Measurements from ENCODE around the gene IGFBP3.

Gene IGFBP3

GRCh38 chr7:45869426-45869825 is 51.6 kb downstream of the IGFBP3 start:
- no peak for DNase-seq
- Histone ChIP-seq H3K4me3 (ENCODE audit: low read length) (no peak overlapping the region), H3K4me1 (ENCODE audit: low read length) (peaks cover 20% of the 10 kb centered on the region), H3K9me2 (replicated peaks; ENCODE audit: insufficient read depth, low read length) (no peaks in the 10 kb centered on the region), H3K79me2 (ENCODE audit: low read length) (no peaks in the 10 kb centered on the region), H3K4me2 (ENCODE audit: low read depth, low read length) (no peak overlapping the region), H3K9ac (ENCODE audit: low read length) (no peak overlapping the region), H3K27me3 (replicated peaks; ENCODE audit: insufficient read depth, low read length) (no peaks in the 10 kb centered on the region), H3K36me3 (replicated peaks; ENCODE audit: insufficient read depth, low read length) (no peaks in the 10 kb centered on the region), H2AFZ (ENCODE audit: low read length) (no peak overlapping the region), H3K9me3 (replicated peaks; ENCODE audit: insufficient read depth, low read length) (no peaks in the 10 kb centered on the region), H3F3A (ENCODE audit: insufficient read depth, low read length) (peaks cover 7% of the 10 kb centered on the region; the same call in 1 of the 2 replicates), H4K20me1 (ENCODE audit: insufficient read depth, low read length) (no peaks in the 10 kb centered on the region), H3K27ac (ENCODE audit: low read length) (no peak overlapping the region)
- no peak for TF ChIP-seq EZH2phosphoT487 (IDR thresholded peaks at IDR 0.05; ENCODE audit: low read length)

- no peak for TF ChIP-seq EZH2phosphoT487 (IDR thresholded peaks at IDR 0.05; ENCODE audit: low read length)
- TF ChIP-seq CTCF (IDR thresholded peaks at IDR 0.05; ENCODE audit: low read length) = no peak
- TF ChIP-seq EZH2 (optimal IDR thresholded peaks at IDR 0.05; ENCODE audit: low read depth, low read length) = no peak
- no peak overlapping the region for H3K9ac ChIP-seq (ENCODE audit: low read length)
- no peak overlapping the region for H3K4me2 ChIP-seq (ENCODE audit: low read depth, low read length)
- no peak for DNase-seq
- no peaks in the 10 kb centered on the region for H3K9me2 ChIP-seq (replicated peaks; ENCODE audit: insufficient read depth, low read length)
- H3K4me1 ChIP-seq (ENCODE audit: low read length) = peaks cover 9% of the 10 kb centered on the region; the same call in 1 of the 2 replicates
- no peaks in the 10 kb centered on the region for H3F3A ChIP-seq (ENCODE audit: insufficient read depth, low read length)
- no peaks in the 10 kb centered on the region for H3K9me3 ChIP-seq (replicated peaks; ENCODE audit: insufficient read depth, low read length)
- H4K20me1 ChIP-seq (ENCODE audit: insufficient read depth, low read length) = no peaks in the 10 kb centered on the region
- no peak overlapping the region for H2AFZ ChIP-seq (ENCODE audit: low read length)
- H3K79me2 ChIP-seq (ENCODE audit: low read length) = no peaks in the 10 kb centered on the region
- H3K4me3 ChIP-seq (ENCODE audit: low read length) = no peak overlapping the region
- no peaks in the 10 kb centered on the region for H3K36me3 ChIP-seq (replicated peaks; ENCODE audit: insufficient read depth, low read length)
- H3K27me3 ChIP-seq (replicated peaks; ENCODE audit: insufficient read depth, low read length) = no peaks in the 10 kb centered on the region
- no peak overlapping the region for H3K27ac ChIP-seq (ENCODE audit: low read length)
These were observed 53.6 kb downstream of the IGFBP3 start for GRCh38 chr7:45867471-45867870.

- H3K27me3 ChIP-seq (replicated peaks; ENCODE audit: insufficient read depth, low read length) = no peaks in the 10 kb centered on the region
- no peak overlapping the region for H3K4me2 ChIP-seq (ENCODE audit: low read depth, low read length)
- no peak overlapping the region for H2AFZ ChIP-seq (ENCODE audit: low read length)
- no peaks in the 10 kb centered on the region for H3K36me3 ChIP-seq (replicated peaks; ENCODE audit: insufficient read depth, low read length)
- no peaks in the 10 kb centered on the region for H4K20me1 ChIP-seq (ENCODE audit: insufficient read depth, low read length)
- no peaks in the 10 kb centered on the region for H3K9me2 ChIP-seq (replicated peaks; ENCODE audit: insufficient read depth, low read length)
- no peaks in the 10 kb centered on the region for H3K9me3 ChIP-seq (replicated peaks; ENCODE audit: insufficient read depth, low read length)
- H3K27ac ChIP-seq (ENCODE audit: low read length) = no peak overlapping the region
- H3K9ac ChIP-seq (ENCODE audit: low read length) = no peak overlapping the region
- TF ChIP-seq CTCF (IDR thresholded peaks at IDR 0.05; ENCODE audit: low read length) (no peak), EZH2 (optimal IDR thresholded peaks at IDR 0.05; ENCODE audit: low read depth, low read length) (no peak), EZH2phosphoT487 (IDR thresholded peaks at IDR 0.05; ENCODE audit: low read length) (no peak)
- H3K4me1 ChIP-seq (ENCODE audit: low read length) = no peaks in the 10 kb centered on the region
- no peaks in the 10 kb centered on the region for H3K79me2 ChIP-seq (ENCODE audit: low read length)
- no peaks in the 10 kb centered on the region for H3F3A ChIP-seq (ENCODE audit: insufficient read depth, low read length)
- DNase-seq = no peak
- no peak overlapping the region for H3K4me3 ChIP-seq (ENCODE audit: low read length)
These were observed 55.3 kb downstream of the IGFBP3 start for GRCh38 chr7:45865594-45866410.

- Histone ChIP-seq H3F3A (ENCODE audit: insufficient read depth, low read length) (no peaks in the 10 kb centered on the region), H3K4me2 (ENCODE audit: low read depth, low read length) (no peak overlapping the region), H3K9ac (ENCODE audit: low read length) (no peak overlapping the region), H3K27me3 (replicated peaks; ENCODE audit: insufficient read depth, low read length) (no peaks in the 10 kb centered on the region), H3K4me3 (ENCODE audit: low read length) (no peak overlapping the region), H3K4me1 (ENCODE audit: low read length) (no peaks in the 10 kb centered on the region), H2AFZ (ENCODE audit: low read length) (no peak overlapping the region), H3K9me3 (replicated peaks; ENCODE audit: insufficient read depth, low read length) (no peaks in the 10 kb centered on the region), H3K9me2 (replicated peaks; ENCODE audit: insufficient read depth, low read length) (no peaks in the 10 kb centered on the region), H4K20me1 (ENCODE audit: insufficient read depth, low read length) (no peaks in the 10 kb centered on the region), H3K36me3 (replicated peaks; ENCODE audit: insufficient read depth, low read length) (no peaks in the 10 kb centered on the region), H3K79me2 (ENCODE audit: low read length) (no peaks in the 10 kb centered on the region), H3K27ac (ENCODE audit: low read length) (no peak overlapping the region)
- no peak for TF ChIP-seq EZH2 (optimal IDR thresholded peaks at IDR 0.05; ENCODE audit: low read depth, low read length)
- TF ChIP-seq CTCF (IDR thresholded peaks at IDR 0.05; ENCODE audit: low read length) = peak; percentile 24
- DNase-seq = no peak
These were observed 57.4 kb downstream of the IGFBP3 start for GRCh38 chr7:45863715-45864114.

All from MM.1S (cell line).